HG03064 (cell line): ENCODE measurements around the gene TFIP11.
"Not testable (repeated sequence)": the region's sequence is repeated elsewhere in the genome, so short reads cannot be mapped to it uniquely, and the experiment has no call there.

Experiments
- ATAC-seq: cut with Tn5 transposase; IDR thresholded peaks from one replicate; pipeline ENCODE4 v1.9.1; 2021; ENCODE audit warnings: low read depth; ENCODE audit not compliant: unreplicated experiment

Gene TFIP11

DNA sequence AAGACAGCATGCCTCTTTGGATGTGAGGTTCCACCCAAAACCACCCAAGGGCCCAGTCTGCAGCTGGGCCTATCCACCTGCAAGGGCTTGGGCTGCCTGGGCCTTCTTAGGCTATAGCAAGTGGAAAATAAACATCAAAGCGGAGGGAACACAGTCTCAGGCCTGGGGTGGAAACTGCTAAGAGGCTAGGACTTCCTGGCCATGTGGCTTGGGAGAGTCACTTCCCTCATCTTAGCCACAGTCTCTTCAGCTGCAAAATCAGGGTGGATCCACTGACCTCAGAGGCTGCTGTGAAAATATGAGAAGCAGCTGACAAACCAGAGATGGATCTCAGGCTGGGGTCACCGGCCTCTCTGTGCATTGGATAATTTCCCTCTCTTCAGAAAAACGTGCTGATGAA lies 30.6 kb upstream of the TFIP11 start:
- no peak for ATAC-seq

GRCh38 chr22:26541167-26541819 lies 29.0 kb upstream of the TFIP11 start:
- no peak for ATAC-seq

DNA sequence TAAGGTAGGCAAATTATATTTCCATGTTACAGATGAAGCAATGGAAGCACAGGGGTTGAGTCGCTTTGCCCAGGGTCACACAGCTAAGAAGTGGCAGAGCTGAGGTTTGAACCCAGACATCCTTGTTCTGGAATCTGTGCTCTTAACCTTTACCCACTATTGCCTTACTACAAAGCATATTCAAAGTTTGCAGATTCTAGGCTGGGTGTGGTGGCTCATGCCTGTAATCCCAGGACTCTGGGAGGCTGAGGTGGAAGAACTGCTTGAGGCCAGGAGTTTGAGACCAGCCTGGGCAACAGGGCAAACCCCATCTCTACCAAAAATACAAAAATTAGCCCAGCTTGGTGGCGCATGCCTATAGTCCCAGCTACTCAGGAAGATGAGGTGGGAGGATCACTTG lies 27.8 kb upstream of the TFIP11 start:
- no peak for ATAC-seq

DNA sequence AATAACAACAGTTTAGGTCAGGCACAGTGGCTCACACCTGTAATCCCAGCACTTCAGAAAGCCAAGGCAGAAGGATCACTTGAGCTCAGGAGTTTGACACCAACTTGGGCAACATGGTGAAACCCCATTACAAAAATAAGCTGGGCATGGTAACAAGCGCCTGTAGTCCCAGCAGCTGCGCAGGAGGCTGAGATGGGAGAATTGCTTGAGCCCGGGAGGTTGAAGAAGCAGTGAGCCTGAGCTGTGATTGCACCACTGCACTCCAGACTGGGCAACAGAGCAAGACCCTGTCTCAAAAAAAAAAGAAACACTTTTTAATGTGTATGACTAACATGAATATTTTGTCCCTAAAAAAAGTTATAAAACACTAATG lies 24.5 kb upstream of the TFIP11 start:
- no peak for ATAC-seq

GRCh38 chr22:26536056-26536761 lies 23.9 kb upstream of the TFIP11 start:
- ATAC-seq: no peak

DNA sequence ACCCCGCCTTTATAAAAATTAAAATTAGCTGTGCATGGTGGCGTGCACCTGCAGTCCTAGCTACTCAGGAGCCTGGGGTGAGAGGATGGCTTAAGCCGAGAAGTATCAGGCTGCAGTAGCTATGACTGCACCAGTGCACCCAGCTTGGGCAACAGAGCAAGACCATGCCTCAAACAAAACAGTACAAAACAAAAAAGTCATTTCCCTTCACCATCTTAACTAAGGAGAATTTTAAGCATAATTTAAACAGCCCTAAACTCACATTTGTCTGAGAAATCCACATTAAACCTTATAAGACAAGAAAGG lies 23.3 kb upstream of the TFIP11 start:
- no peak for ATAC-seq

DNA sequence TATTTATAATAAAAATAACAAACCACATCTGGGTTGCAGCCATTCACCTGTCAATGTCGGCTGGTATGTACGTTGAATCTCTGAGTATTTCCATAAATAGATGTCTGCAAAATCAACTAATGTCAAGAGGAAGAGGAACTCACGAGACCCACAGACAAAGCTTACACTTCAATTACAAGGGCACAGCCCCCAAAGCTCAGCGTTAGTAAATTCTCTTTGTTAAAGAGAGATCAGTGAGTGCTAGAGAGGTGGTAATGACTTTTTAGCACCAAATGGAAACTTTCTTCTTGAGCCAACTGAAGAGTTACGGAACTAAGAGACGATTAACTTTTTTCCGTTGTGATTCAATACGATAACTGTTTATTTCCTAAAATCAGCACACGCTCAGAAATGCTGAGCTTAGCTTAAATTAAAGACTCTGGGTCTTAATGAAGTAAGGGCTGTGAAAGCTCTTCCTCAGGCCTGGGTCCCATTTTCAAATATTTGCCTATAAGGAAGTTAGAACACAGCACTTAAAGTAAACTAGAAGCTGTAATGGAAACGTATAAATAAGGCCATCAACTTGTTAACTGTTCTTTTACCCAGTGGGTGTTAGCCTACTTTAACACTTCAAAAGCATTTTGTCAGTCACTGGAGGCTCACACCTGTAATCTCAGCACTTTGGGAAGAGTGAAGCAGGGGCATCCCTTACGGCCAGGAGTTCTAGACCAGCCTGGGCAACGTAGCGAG lies 22.8 kb upstream of the TFIP11 start:
- no peak for ATAC-seq

DNA sequence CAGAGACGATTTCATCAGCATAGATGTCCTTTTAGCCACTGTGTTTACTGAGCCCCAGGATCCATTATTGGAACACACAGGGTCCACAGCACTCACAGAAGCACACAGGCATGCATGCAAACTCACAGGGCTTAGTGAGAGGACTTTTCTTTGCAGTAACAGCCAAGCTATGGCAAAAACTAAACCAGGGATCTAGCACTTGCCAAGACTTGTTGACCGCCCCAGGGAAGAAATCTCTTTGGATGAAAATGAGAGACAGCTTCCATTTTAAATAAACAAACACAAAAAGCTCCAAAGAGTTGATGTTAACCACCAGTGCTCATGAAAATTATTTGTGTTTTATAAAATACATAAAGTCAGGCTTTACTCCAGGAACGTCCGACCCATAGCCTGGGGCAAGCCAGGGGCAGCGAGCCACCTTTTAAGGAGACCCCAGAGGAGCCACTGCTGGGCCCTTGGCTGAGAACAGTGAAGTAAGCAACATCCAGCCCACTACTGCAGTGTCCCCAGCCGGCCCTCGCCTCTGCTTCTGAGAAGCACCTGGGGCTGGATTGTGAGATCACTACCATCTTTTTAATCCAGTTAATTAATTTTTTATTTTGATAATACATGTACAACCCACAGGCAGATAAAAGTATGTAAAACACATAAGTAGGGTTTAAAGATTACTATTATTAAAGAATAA lies 22.0 kb upstream of the TFIP11 start:
- ATAC-seq: no peak

- ATAC-seq: no peak
These were observed 17.1 kb upstream of the TFIP11 start for GRCh38 chr22:26529345-26529744.

- not testable (repeated sequence) for ATAC-seq
These were observed 16.2 kb upstream of the TFIP11 start for GRCh38 chr22:26528518-26528917.

GRCh38 chr22:26527574-26528465 lies 15.5 kb upstream of the TFIP11 start:
- no peak for ATAC-seq

- no peak for ATAC-seq
These were observed 14.9 kb upstream of the TFIP11 start for GRCh38 chr22:26527167-26527566.

GRCh38 chr22:26525946-26526564 lies 13.8 kb upstream of the TFIP11 start:
- ATAC-seq: no peak

DNA sequence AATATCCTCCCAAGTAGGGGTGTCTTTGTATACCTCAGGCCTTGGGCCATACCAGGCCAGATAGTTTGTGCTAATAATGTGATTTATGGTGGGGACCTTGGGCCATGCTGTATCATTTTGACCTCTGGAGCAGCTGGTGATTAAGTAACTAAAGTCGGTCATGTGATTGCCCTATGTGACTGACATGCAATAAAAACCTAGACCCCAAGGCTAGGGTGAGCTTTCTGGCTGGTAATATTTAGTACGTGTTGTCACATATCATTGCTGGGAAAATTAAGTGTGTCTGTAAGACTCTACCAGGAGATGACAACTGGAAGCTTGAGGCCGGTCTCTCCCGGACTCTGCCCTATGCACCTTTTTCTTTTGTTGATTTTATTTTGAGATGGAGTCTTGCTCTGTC lies 12.6 kb upstream of the TFIP11 start:
- no peak for ATAC-seq

DNA sequence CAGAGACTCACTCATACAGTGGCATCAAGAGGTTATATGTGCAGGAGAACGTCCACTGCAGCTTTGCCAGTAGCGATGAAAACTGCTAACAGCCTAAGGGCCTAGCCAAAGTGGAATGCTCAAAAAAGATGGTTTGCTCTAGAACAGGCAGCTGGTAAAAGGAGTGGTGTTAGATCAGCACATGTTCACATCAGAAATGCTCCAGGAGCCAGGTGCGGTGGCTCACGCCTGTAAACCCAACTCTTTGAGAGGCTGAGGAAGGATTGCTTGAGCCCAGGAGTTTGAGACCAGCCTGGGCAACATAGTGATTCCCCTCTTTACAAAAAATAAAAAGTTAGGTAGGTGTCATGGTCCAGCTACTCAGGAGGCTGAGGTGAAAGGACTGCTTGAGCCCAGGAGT lies 10.3 kb upstream of the TFIP11 start:
- ATAC-seq: no peak

DNA sequence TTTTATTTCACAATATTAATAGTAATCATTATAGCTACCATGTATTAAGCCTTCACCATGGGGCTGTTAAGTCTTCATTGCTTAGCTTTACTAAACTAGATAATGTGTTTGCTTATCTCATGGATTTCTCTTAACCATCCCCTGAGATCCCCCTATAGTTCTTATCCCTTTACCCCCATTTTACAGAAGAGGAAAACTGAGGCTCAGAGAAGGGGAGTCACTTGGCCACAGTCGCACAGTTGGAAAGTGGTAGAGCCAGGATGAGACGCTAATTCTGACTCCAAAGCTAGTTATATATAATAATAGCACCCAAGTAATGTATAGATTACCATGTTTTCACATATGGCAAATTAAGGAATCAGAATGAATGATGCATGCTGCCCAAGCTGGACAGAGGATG lies 9.7 kb upstream of the TFIP11 start:
- no peak for ATAC-seq

- ATAC-seq: no peak
These were observed 5.2 kb upstream of the TFIP11 start for GRCh38 chr22:26517429-26517828.

DNA sequence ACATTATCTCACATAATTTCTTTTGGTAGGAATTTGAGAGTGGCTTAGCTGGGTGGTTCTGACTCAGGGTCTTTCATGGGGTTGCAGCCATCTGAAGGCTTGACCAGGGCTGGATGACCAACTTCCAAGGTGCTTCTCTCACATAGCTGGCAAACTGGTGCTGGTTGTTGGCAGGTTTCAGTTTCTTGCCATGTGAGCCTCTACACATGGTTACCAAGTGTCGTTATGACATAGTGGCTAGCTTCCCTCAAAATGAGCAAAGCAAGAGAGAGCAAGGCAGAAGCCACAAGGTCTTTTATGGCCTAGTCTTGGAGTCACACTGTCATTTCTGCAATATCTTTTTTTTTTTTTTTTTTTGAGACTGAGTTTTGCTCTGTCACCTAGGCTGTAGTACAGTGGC lies 4.2 kb upstream of the TFIP11 start:
- no peak for ATAC-seq

GRCh38 chr22:26515931-26516330 lies 3.7 kb upstream of the TFIP11 start:
- ATAC-seq: no peak
